CD14-positive monocyte (primary cell): Measurements from ENCODE around the gene ARHGEF7. TPM values are rescaled to one million over a fixed set of nuclear protein-coding genes. Genes with fewer than 3 reads are reported as not detected.
"Not testable (repeated sequence)": the region's sequence is repeated elsewhere in the genome, so short reads cannot be mapped to it uniquely, and the experiment has no call there.

Experiments used
- DNase-seq, 3 donors: peaks; one replicate each; pipeline ENCODE4 v3.0.0-alpha.2; 2011 to 2022
- H2AFZ ChIP-seq: 2 replicates; pipeline ENCODE4 v1.6.0; 2012; ENCODE audit warnings: mild to moderate bottlenecking, low read depth, low read length, inconsistent platforms; ENCODE audit not compliant: insufficient read depth, poor library complexity, severe bottlenecking
- H3K27ac ChIP-seq, 2 donors: 1 replicate in 1 of 2; 2 replicates in 1 of 2; pipeline ENCODE4 v1.5.1; 2012 to 2013; ENCODE audit warnings: low read length in 2 of 2, control low read depth in 1 of 2, inconsistent platforms in 1 of 2, low read depth in 1 of 2, mild to moderate bottlenecking in 1 of 2
- H3K27me3 ChIP-seq, 2 donors: one replicate each; pipeline versions ENCODE4 v1.6.0 to v1.6.1; 2011 to 2013; ENCODE audit warnings: low read length in 2 of 2; ENCODE audit not compliant: control insufficient read depth in 2 of 2, insufficient read depth in 2 of 2
- H3K36me3 ChIP-seq, 2 donors: replicated peaks in 1 of 2; 1 replicate in 1 of 2; 2 replicates in 1 of 2; pipeline versions ENCODE4 v1.5.1 to v1.6.1; 2012 to 2013; ENCODE audit warnings: low read length in 2 of 2, control low read depth in 1 of 2, inconsistent platforms in 1 of 2, mild to moderate bottlenecking in 1 of 2; ENCODE audit not compliant: insufficient read depth in 2 of 2, control insufficient read depth in 1 of 2
- H3K4me1 ChIP-seq, 2 donors: 1 replicate in 1 of 2; 2 replicates in 1 of 2; pipeline versions ENCODE4 v1.5.1 to v1.6.1; 2012 to 2013; ENCODE audit warnings: low read length in 2 of 2, control low read depth in 1 of 2, inconsistent platforms in 1 of 2, mild to moderate bottlenecking in 1 of 2, moderate library complexity in 1 of 2; ENCODE audit not compliant: insufficient read depth in 2 of 2, control insufficient read depth in 1 of 2
- H3K4me2 ChIP-seq: replicated peaks from 2 replicates; pipeline ENCODE3; 2012; ENCODE audit warnings: low read length, moderate library complexity, mild to moderate bottlenecking; ENCODE audit not compliant: poor library complexity, severe bottlenecking; ENCODE audit errors: extremely low read depth
- H3K4me3 ChIP-seq, 3 experiments: fragments of 200-600 bp in 1 of 3; sonication (generic) in 1 of 3; replicated peaks in 1 of 3; 1 replicate in 2 of 3; 2 replicates in 1 of 3; pipeline ENCODE4 v1.5.1; 2011 to 2013; ENCODE audit warnings: low read length in 3 of 3, mild to moderate bottlenecking in 3 of 3, control low read depth in 2 of 3, low read depth in 2 of 3, inconsistent platforms in 1 of 3, moderate library complexity in 1 of 3
- H3K79me2 ChIP-seq: 2 replicates; pipeline ENCODE4 v1.6.0; 2012; ENCODE audit warnings: mild to moderate bottlenecking, control low read depth, inconsistent platforms, low read length, moderate library complexity; ENCODE audit not compliant: insufficient read depth
- H3K9ac ChIP-seq: 2 replicates; pipeline ENCODE4 v1.6.0; 2017; ENCODE audit warnings: low read length, mild to moderate bottlenecking; ENCODE audit not compliant: insufficient read depth, poor library complexity, severe bottlenecking
- H3K9me3 ChIP-seq, 2 donors: replicated peaks in 1 of 2; 1 replicate in 1 of 2; 2 replicates in 1 of 2; pipeline versions ENCODE4 v1.5.1 to v1.6.1; 2012 to 2013; ENCODE audit warnings: low read length in 2 of 2, control low read depth in 1 of 2; ENCODE audit not compliant: control insufficient read depth in 1 of 2, insufficient read depth in 1 of 2
- H4K20me1 ChIP-seq: 2 replicates; pipeline ENCODE4 v1.6.0; 2012; ENCODE audit warnings: mild to moderate bottlenecking, low read length, control low read depth, moderate library complexity; ENCODE audit not compliant: insufficient read depth
- H3K27ac Mint-ChIP-seq, 7 donors: one replicate each; pipeline ENCODE4 v1.8.0; 2020; ENCODE audit warnings: mild to moderate bottlenecking in 7 of 7, mixed read lengths in 7 of 7, moderate library complexity in 6 of 7, inconsistent platforms in 2 of 7
- H3K27me3 Mint-ChIP-seq, 3 donors: one replicate each; pipeline ENCODE4 v1.8.0; 2021 to 2022; ENCODE audit warnings: low read depth in 3 of 3, mild to moderate bottlenecking in 3 of 3, mixed read lengths in 3 of 3, moderate library complexity in 3 of 3, inconsistent platforms in 1 of 3
- H3K36me3 Mint-ChIP-seq, 2 donors: one replicate each; pipeline ENCODE4 v1.8.0; 2020; ENCODE audit warnings: mixed read lengths in 2 of 2, inconsistent platforms in 1 of 2, mild to moderate bottlenecking in 1 of 2
- H3K4me1 Mint-ChIP-seq: one replicate; pipeline ENCODE4 v1.8.0; 2020; ENCODE audit warnings: mild to moderate bottlenecking, mixed read lengths
- H3K4me3 Mint-ChIP-seq, 2 donors: one replicate each; pipeline ENCODE4 v1.8.0; 2020; ENCODE audit warnings: mild to moderate bottlenecking in 2 of 2, mixed read lengths in 2 of 2, moderate library complexity in 1 of 2
- H3K9me3 Mint-ChIP-seq, 7 donors: one replicate each; pipeline ENCODE4 v1.8.0; 2020 to 2022; ENCODE audit warnings: mixed read lengths in 7 of 7, mild to moderate bottlenecking in 6 of 7, moderate library complexity in 6 of 7, inconsistent platforms in 2 of 7
- WGBS: methylation state at CpG from one replicate; pipeline ENCODE4 v1.1.5; 2013; ENCODE audit warnings: missing lambda C conversion rate; ENCODE audit not compliant: insufficient coverage; 5-methylcytosine and 5-hydroxymethylcytosine counted together
- intact Hi-C, 2 donors: fragments of 100-400 bp; cut with micrococcal nuclease; formaldehyde crosslinking; loops; one replicate each; pipeline versions ENCODE4 v1.15.0 to v1.15.1; 2023
- polyA plus RNA-seq, 3 donors: library from polyadenylated mRNA; depleted of rRNA in 1 of 3; unstranded in 2 of 3; stranded (reverse) in 1 of 3; fragments of 300-500 nt in 2 of 3; fragments of >200 nt in 1 of 3; fragmentation: Illumina TruSeq in 2 of 3; gene quantifications; 1 replicate in 2 of 3; 2 replicates in 1 of 3; pipeline ENCODE4 v1.2.3, GENCODE V29; 2012 to 2021
- TF ChIP-seq, protein P1 (sequence below): fragments of 200-600 bp; IDR thresholded peaks from one replicate; pipeline ENCODE4 v1.8.0; 2022; ENCODE audit warnings: antibody characterized with exemption, mild to moderate bottlenecking

The ARHGEF7 gene
- polyA plus RNA-seq, 3 donors = 4.6 to 29.0 (median 6.1) TPM

DNA sequence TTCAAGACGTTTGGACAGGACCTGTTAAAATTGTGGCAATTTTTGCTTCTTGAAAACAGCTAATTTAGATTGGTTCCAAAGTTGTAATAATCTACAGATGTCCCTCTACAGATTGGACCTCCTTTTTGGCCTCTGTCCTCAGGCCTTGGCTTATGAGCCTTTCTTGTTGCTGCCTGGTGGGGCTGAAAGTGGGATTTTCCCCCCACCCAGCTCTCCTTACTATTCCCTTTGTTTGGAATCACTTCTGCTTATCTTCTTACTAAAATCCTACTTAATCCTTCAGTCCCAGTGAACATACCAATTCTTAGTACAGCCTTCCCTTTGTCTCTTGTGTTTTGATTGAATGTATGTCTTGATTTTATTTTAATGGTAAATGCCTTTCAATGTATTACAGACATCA is 141.8 kb downstream of the ARHGEF7 start:
- H3K9me3 ChIP-seq = peaks cover 55 to 57% of the 10 kb centered on the region in 2 donors
- Mint-ChIP-seq H3K27me3 (peaks cover 0 to 3% (median 0%) of the 10 kb centered on the region in 3 donors), H3K27ac (no peak overlapping the region), H3K9me3 (peaks cover 33 to 47% (median 37%) of the 10 kb centered on the region in 7 donors), H3K4me1 (no peaks in the 10 kb centered on the region), H3K4me3 (no peak overlapping the region), H3K36me3 (peaks cover 50 to 66% of the 10 kb centered on the region in 2 donors)
- no peak overlapping the region for H3K4me2 ChIP-seq
- H2AFZ ChIP-seq = no peak overlapping the region
- H3K79me2 ChIP-seq = no peaks in the 10 kb centered on the region
- 100% methylated on average over 1 of the region's 1 CpG for WGBS
- no peak overlapping the region for H3K27ac ChIP-seq
- no peaks in the 10 kb centered on the region for H4K20me1 ChIP-seq
- TF ChIP-seq, protein P1, sequence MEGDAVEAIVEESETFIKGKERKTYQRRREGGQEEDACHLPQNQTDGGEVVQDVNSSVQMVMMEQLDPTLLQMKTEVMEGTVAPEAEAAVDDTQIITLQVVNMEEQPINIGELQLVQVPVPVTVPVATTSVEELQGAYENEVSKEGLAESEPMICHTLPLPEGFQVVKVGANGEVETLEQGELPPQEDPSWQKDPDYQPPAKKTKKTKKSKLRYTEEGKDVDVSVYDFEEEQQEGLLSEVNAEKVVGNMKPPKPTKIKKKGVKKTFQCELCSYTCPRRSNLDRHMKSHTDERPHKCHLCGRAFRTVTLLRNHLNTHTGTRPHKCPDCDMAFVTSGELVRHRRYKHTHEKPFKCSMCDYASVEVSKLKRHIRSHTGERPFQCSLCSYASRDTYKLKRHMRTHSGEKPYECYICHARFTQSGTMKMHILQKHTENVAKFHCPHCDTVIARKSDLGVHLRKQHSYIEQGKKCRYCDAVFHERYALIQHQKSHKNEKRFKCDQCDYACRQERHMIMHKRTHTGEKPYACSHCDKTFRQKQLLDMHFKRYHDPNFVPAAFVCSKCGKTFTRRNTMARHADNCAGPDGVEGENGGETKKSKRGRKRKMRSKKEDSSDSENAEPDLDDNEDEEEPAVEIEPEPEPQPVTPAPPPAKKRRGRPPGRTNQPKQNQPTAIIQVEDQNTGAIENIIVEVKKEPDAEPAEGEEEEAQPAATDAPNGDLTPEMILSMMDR = no peak
- intact Hi-C loops = no loop called here
- H3K27me3 ChIP-seq = no peaks in the 10 kb centered on the region
- no peak overlapping the region for H3K9ac ChIP-seq
- H3K36me3 ChIP-seq = peaks cover 36 to 68% of the 10 kb centered on the region in 2 donors
- H3K4me3 ChIP-seq = no peak overlapping the region
- H3K4me1 ChIP-seq = no peaks in the 10 kb centered on the region
- no peak for DNase-seq

DNA sequence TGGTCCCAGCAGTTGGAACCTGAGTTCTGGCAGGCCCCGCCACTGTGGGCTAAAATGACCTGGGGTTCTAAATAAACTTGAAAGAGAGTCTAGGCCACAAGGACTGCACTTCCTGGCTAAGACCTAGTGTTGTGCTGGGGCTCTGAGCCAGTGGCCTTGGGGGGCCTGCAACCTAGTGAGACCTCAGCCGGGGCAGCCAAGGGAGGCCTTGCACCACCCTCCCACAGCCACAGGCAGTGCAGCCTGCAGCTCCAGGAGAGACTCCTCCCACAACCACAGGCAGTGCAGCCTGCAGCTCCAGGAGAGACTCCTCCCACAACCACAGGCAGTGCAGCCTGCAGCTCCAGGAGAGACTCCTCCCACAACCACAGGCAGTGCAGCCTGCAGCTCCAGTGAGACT is 142.8 kb downstream of the ARHGEF7 start:
- H3K4me3 Mint-ChIP-seq, H3K9ac ChIP-seq, H3K27ac ChIP-seq, H3K27ac Mint-ChIP-seq, H2AFZ ChIP-seq, H4K20me1 ChIP-seq, DNase-seq, H3K4me1 ChIP-seq, H3K79me2 ChIP-seq, intact Hi-C loops, H3K27me3 ChIP-seq, H3K4me1 Mint-ChIP-seq, H3K27me3 Mint-ChIP-seq, H3K4me2 ChIP-seq, H3K4me3 ChIP-seq: not testable (repeated sequence)
- peaks cover 47 to 58% of the 10 kb centered on the region in 2 donors for H3K36me3 Mint-ChIP-seq
- Histone ChIP-seq H3K36me3 (peaks cover 34 to 59% of the 10 kb centered on the region in 2 donors), H3K9me3 (peaks cover 48 to 52% of the 10 kb centered on the region in 2 donors)
- peaks cover 33 to 47% (median 36%) of the 10 kb centered on the region in 7 donors for H3K9me3 Mint-ChIP-seq
- 100% methylated on average over 2 of the region's 2 CpGs for WGBS
